Liver (tissue), 9 donors: ENCODE data around the gene AKT1S1. TPM values are rescaled to one million over a fixed set of nuclear protein-coding genes. Genes with fewer than 3 reads are reported as not detected.

ENCODE experiments used
- DNase-seq: peaks from one replicate; pipeline ENCODE4 v3.0.0-alpha.2; 2017; ENCODE audit warnings: low spot score
- H3K27ac ChIP-seq, 2 donors: one replicate each; pipeline ENCODE4 v1.7.0; 2013; ENCODE audit warnings: inconsistent platforms in 2 of 2, low read length in 2 of 2, control low read depth in 1 of 2, low read depth in 1 of 2, mild to moderate bottlenecking in 1 of 2
- H3K27me3 ChIP-seq, 4 donors: one replicate each; pipeline versions ENCODE4 v1.6.1 to v1.7.0; 2013; ENCODE audit warnings: low read length in 3 of 4, inconsistent platforms in 1 of 4, mild to moderate bottlenecking in 1 of 4, moderate library complexity in 1 of 4; ENCODE audit not compliant: control insufficient read depth in 4 of 4, insufficient read depth in 4 of 4
- H3K36me3 ChIP-seq, 4 donors: one replicate each; pipeline versions ENCODE4 v1.6.1 to v1.7.0; 2013; ENCODE audit warnings: low read length in 3 of 4, mild to moderate bottlenecking in 3 of 4, low read depth in 1 of 4, moderate library complexity in 1 of 4; ENCODE audit not compliant: control insufficient read depth in 4 of 4, insufficient read depth in 3 of 4
- H3K4me1 ChIP-seq, 4 donors: one replicate each; pipeline versions ENCODE4 v1.6.1 to v1.7.0; 2013; ENCODE audit warnings: low read length in 3 of 4, mild to moderate bottlenecking in 3 of 4, moderate library complexity in 1 of 4; ENCODE audit not compliant: control insufficient read depth in 4 of 4, insufficient read depth in 4 of 4
- H3K4me3 ChIP-seq, 3 donors: one replicate each; pipeline versions ENCODE4 v1.6.1 to v1.7.0; 2013; ENCODE audit warnings: low read length in 3 of 3, control low read depth in 1 of 3, low read depth in 1 of 3, mild to moderate bottlenecking in 1 of 3
- H3K9ac ChIP-seq, 2 donors: one replicate each; pipeline ENCODE4 v1.7.0; 2013; ENCODE audit warnings: low read length in 2 of 2, mild to moderate bottlenecking in 2 of 2, moderate library complexity in 2 of 2, control low read depth in 1 of 2, low read depth in 1 of 2
- H3K9me3 ChIP-seq, 4 donors: one replicate each; pipeline versions ENCODE4 v1.6.1 to v1.7.0; 2013; ENCODE audit warnings: low read length in 3 of 4; ENCODE audit not compliant: control insufficient read depth in 4 of 4
- CTCF ChIP-seq: fragments of 150-350 bp; IDR thresholded peaks from 2 replicates; pipeline ENCODE4 v1.5.1; 2017; ENCODE audit warnings: improper control_type of control experiment, low read depth, low read length; ENCODE audit not compliant: missing input control
- EGR1 ChIP-seq, 2 donors: IDR thresholded peaks; 2 replicates each; pipeline ENCODE4 v1.6.1; 2016 to 2018; ENCODE audit warnings: antibody characterized with exemption in 2 of 2, low read depth in 2 of 2
- FOXA1 ChIP-seq: IDR thresholded peaks from 2 replicates; pipeline ENCODE4 v1.6.1; 2016; ENCODE audit warnings: antibody characterized with exemption
- FOXA2 ChIP-seq: IDR thresholded peaks from 2 replicates; pipeline ENCODE4 v1.6.1; 2016; ENCODE audit warnings: antibody characterized with exemption
- GABPA ChIP-seq, 2 donors: IDR thresholded peaks in 1 of 2; conservative IDR thresholded peaks in 1 of 2; 2 replicates each; pipeline ENCODE4 v1.6.1; 2016; ENCODE audit warnings: antibody characterized with exemption in 2 of 2, mild to moderate bottlenecking in 1 of 2, moderate library complexity in 1 of 2
- HNF4A ChIP-seq, 2 donors: conservative IDR thresholded peaks; 2 replicates each; pipeline ENCODE4 v1.6.1; 2016; ENCODE audit warnings: antibody characterized with exemption in 2 of 2, mild to moderate bottlenecking in 2 of 2
- HNF4G ChIP-seq: IDR thresholded peaks from 2 replicates; pipeline ENCODE4 v1.6.1; 2016; ENCODE audit warnings: antibody characterized with exemption
- JUND ChIP-seq, 2 donors: IDR thresholded peaks; 2 replicates each; pipeline ENCODE4 v1.6.1; 2016; ENCODE audit warnings: antibody characterized with exemption in 2 of 2
- MAX ChIP-seq: IDR thresholded peaks from 2 replicates; pipeline ENCODE4 v1.6.1; 2016; ENCODE audit warnings: antibody characterized with exemption
- NR2F2 ChIP-seq: IDR thresholded peaks from 2 replicates; pipeline ENCODE4 v1.6.1; 2016; ENCODE audit warnings: antibody characterized with exemption
- RAD21 ChIP-seq, 2 donors: IDR thresholded peaks; 2 replicates each; pipeline ENCODE4 v1.6.1; 2016; ENCODE audit warnings: antibody characterized with exemption in 2 of 2, mild to moderate bottlenecking in 2 of 2
- REST ChIP-seq: IDR thresholded peaks from 2 replicates; pipeline ENCODE4 v1.6.1; 2016; ENCODE audit warnings: antibody characterized with exemption, mild to moderate bottlenecking
- RXRA ChIP-seq, 2 donors: IDR thresholded peaks; 2 replicates each; pipeline ENCODE4 v1.6.1; 2017 to 2018; ENCODE audit warnings: antibody characterized with exemption in 2 of 2, mild to moderate bottlenecking in 1 of 2
- SP1 ChIP-seq: IDR thresholded peaks from 2 replicates; pipeline ENCODE4 v1.6.1; 2018; ENCODE audit warnings: antibody characterized with exemption, mild to moderate bottlenecking
- TAF1 ChIP-seq: conservative IDR thresholded peaks from 2 replicates; pipeline ENCODE4 v1.6.1; 2016; ENCODE audit warnings: antibody characterized with exemption, mild to moderate bottlenecking
- YY1 ChIP-seq: IDR thresholded peaks from 2 replicates; pipeline ENCODE4 v1.6.1; 2016; ENCODE audit warnings: antibody characterized with exemption, mild to moderate bottlenecking
- ZBTB33 ChIP-seq: IDR thresholded peaks from 2 replicates; pipeline ENCODE4 v1.6.1; 2016; ENCODE audit warnings: antibody characterized with exemption
- WGBS: extraction: QIAGEN DNeasy Blood & Tissue Kit; methylation state at CpG from one replicate; pipeline ENCODE4 v1.1.7; 2013; 5-methylcytosine and 5-hydroxymethylcytosine counted together
- polyA plus RNA-seq, 2 donors: library from polyadenylated mRNA; stranded (reverse) in 1 of 2; unstranded in 1 of 2; fragments of 200-250 nt in 1 of 2; fragments of >200 nt in 1 of 2; fragmentation: Nextera tagmentation in 1 of 2; extraction: Ambion mirVana in 1 of 2; gene quantifications; one replicate each; pipeline versions ENCODE4 v1.2.1 to v1.2.3, GENCODE V29; 2013 to 2015
- total RNA-seq, 2 donors: library from RNA; depleted of rRNA; stranded (reverse); fragments of >200 nt; gene quantifications; one replicate each; pipeline ENCODE4 v1.2.3, GENCODE V29; 2014
- donor health status: healthy.
- donor health status: healthy.
- donor health status: healthy.
- donor health status: healthy.
- donor health status: healthy.

Gene AKT1S1
- total and polyA plus RNA-seq, 4 donors: 6.8 to 43.9 (median 12.9) TPM

GRCh38 chr19:49889038-49889686 lies 12.0 kb upstream of the AKT1S1 start:
- TF ChIP-seq REST: no peak
- no peak for TF ChIP-seq CTCF
- no peak for TF ChIP-seq RAD21 (IDR thresholded peaks at IDR 0.05)
- no peak for TF ChIP-seq JUND (IDR thresholded peaks at IDR 0.05)
- TF ChIP-seq FOXA2: no peak
- TF ChIP-seq YY1: no peak
- no peak for TF ChIP-seq MAX
- TF ChIP-seq GABPA (IDR thresholded peaks at IDR 0.05 in 1 of 2, conservative IDR thresholded peaks at IDR 0.05 in 1 of 2): no peak
- TF ChIP-seq FOXA1: no peak
- TF ChIP-seq RXRA (IDR thresholded peaks at IDR 0.05): no peak
- no peak for TF ChIP-seq ZBTB33
- TF ChIP-seq HNF4G: no peak
- no peak for TF ChIP-seq SP1
- TF ChIP-seq EGR1 (IDR thresholded peaks at IDR 0.05; ENCODE audit: low read depth in 2 of 2): no peak
- Histone ChIP-seq H3K9me3 (no peaks in the 10 kb centered on the region), H3K27ac (no peak overlapping the region), H3K36me3 (peaks cover 9 to 16% (median 13%) of the 10 kb centered on the region in 4 donors), H3K4me1 (peaks cover 0 to 9% (median 4%) of the 10 kb centered on the region in 4 donors), H3K9ac (no peak overlapping the region), H3K27me3 (no peaks in the 10 kb centered on the region), H3K4me3 (no peak overlapping the region)
- 96% methylated on average over 23 of the region's 23 CpGs for WGBS
- DNase-seq: no peak

- Histone ChIP-seq H3K4me3 (no peak overlapping the region), H3K9me3 (no peaks in the 10 kb centered on the region), H3K27ac (no peak overlapping the region), H3K4me1 (peaks cover 0 to 9% (median 4%) of the 10 kb centered on the region in 4 donors), H3K36me3 (peaks cover 14 to 23% (median 19%) of the 10 kb centered on the region in 4 donors), H3K9ac (no peak overlapping the region), H3K27me3 (no peaks in the 10 kb centered on the region)
- 92% methylated on average over 18 of the region's 18 CpGs for WGBS
- no peak for DNase-seq
- TF ChIP-seq HNF4A (conservative IDR thresholded peaks at IDR 0.05): no peak
- TF ChIP-seq GABPA (IDR thresholded peaks at IDR 0.05 in 1 of 2, conservative IDR thresholded peaks at IDR 0.05 in 1 of 2): no peak
- no peak for TF ChIP-seq FOXA2
- TF ChIP-seq REST: no peak
- TF ChIP-seq TAF1: no peak
- no peak for TF ChIP-seq MAX
- TF ChIP-seq NR2F2: no peak
- no peak for TF ChIP-seq JUND (IDR thresholded peaks at IDR 0.05)
- TF ChIP-seq HNF4G: no peak
- TF ChIP-seq EGR1 (IDR thresholded peaks at IDR 0.05; ENCODE audit: low read depth in 2 of 2): no peak
- no peak for TF ChIP-seq RXRA (IDR thresholded peaks at IDR 0.05)
- no peak for TF ChIP-seq CTCF
These were observed 11.3 kb upstream of the AKT1S1 start for GRCh38 chr19:49888510-49888824.
